HFFc6 (cell line): Measurements from ENCODE around the gene CENPL. TPM values are rescaled to one million over a fixed set of nuclear protein-coding genes. Genes with fewer than 3 reads are reported as not detected.
"Not testable (repeated sequence)": the region's sequence is repeated elsewhere in the genome, so short reads cannot be mapped to it uniquely, and the experiment has no call there.

Experiments
- DNase-seq: peaks from one replicate; pipeline ENCODE4 v3.0.0-alpha.2; 2018
- H3K27ac Mint-ChIP-seq: 2 replicates; pipeline ENCODE4 v1.8.0; 2020; ENCODE audit warnings: mild to moderate bottlenecking, mixed read lengths
- H3K27me3 Mint-ChIP-seq: 2 replicates; pipeline ENCODE4 v1.8.0; 2021; ENCODE audit warnings: mild to moderate bottlenecking, moderate library complexity, mixed read lengths; ENCODE audit not compliant: insufficient read depth
- H3K36me3 Mint-ChIP-seq: 2 replicates; pipeline ENCODE4 v1.8.0; 2021; ENCODE audit warnings: low read depth, mixed read lengths
- H3K4me1 Mint-ChIP-seq: 2 replicates; pipeline ENCODE4 v1.8.0; 2020; ENCODE audit warnings: low read depth, mixed read lengths
- H3K4me3 Mint-ChIP-seq: 2 replicates; pipeline ENCODE4 v1.8.0; 2020; ENCODE audit warnings: mild to moderate bottlenecking, moderate library complexity, mixed read lengths
- H3K9me3 Mint-ChIP-seq: 2 replicates; pipeline ENCODE4 v1.8.0; 2020; ENCODE audit warnings: mild to moderate bottlenecking, mixed read lengths
- CTCF ChIP-seq: fragments of 200-600 bp; sonication (generic); IDR thresholded peaks from 2 replicates; pipeline ENCODE4 v1.5.0; 2021; ENCODE audit warnings: antibody characterized with exemption, mild to moderate bottlenecking
- total RNA-seq, 6 experiments: library from RNA; stranded (reverse); fragmentation: NEBNext Ultra II Directional; extraction: Animal tissue kit (Norgen Biotek cat#: 25700); gene quantifications; 2 replicates in 1 of 6; 3 replicates in 5 of 6; pipeline ENCODE4 v1.2.3, GENCODE V29; 2021

CENPL gene
- total RNA-seq, 6 experiments from 2014 or later: 13.3 to 18.9 (median 15.9) TPM

- Mint-ChIP-seq H3K4me1 (no peaks in the 10 kb centered on the region), H3K36me3 (peaks cover 41% of the 10 kb centered on the region), H3K9me3 (no peaks in the 10 kb centered on the region), H3K27ac (no peak overlapping the region), H3K27me3 (peaks cover 2% of the 10 kb centered on the region), H3K4me3 (no peak overlapping the region)
- no peak for TF ChIP-seq CTCF
- DNase-seq: no peak
Observed at GRCh38 chr1:173779936-173780335, 44.7 kb downstream of the CENPL start.

GRCh38 chr1:173775578-173776226 is 49.0 kb downstream of the CENPL start:
- Mint-ChIP-seq H3K36me3 (peaks cover 45% of the 10 kb centered on the region), H3K27me3 (peaks cover 2% of the 10 kb centered on the region)

GRCh38 chr1:173771560-173771959 is 53.1 kb downstream of the CENPL start:
- no peak overlapping the region for H3K4me3 Mint-ChIP-seq
- no peak for TF ChIP-seq CTCF
- no peak for DNase-seq
- no peak overlapping the region for H3K27ac Mint-ChIP-seq
- peaks cover 32% of the 10 kb centered on the region for H3K36me3 Mint-ChIP-seq
- no peaks in the 10 kb centered on the region for H3K9me3 Mint-ChIP-seq
- peaks cover 10% of the 10 kb centered on the region; the same call in 1 of the 2 replicates for H3K4me1 Mint-ChIP-seq
- no peaks in the 10 kb centered on the region for H3K27me3 Mint-ChIP-seq

More at GRCh38 chr1:173775578-173776226, 49.0 kb downstream of the CENPL start:
- Mint-ChIP-seq H3K9me3 (no peaks in the 10 kb centered on the region), H3K27ac (no peak overlapping the region), H3K4me3 (no peak overlapping the region), H3K4me1 (no peaks in the 10 kb centered on the region)
- no peak for TF ChIP-seq CTCF
- DNase-seq: no peak

GRCh38 chr1:173770330-173770729 is 54.4 kb downstream of the CENPL start:
- H3K4me1 Mint-ChIP-seq, H3K9me3 Mint-ChIP-seq, DNase-seq, H3K27me3 Mint-ChIP-seq, H3K4me3 Mint-ChIP-seq, H3K27ac Mint-ChIP-seq: not testable (repeated sequence)
- peaks cover 20% of the 10 kb centered on the region for H3K36me3 Mint-ChIP-seq

GRCh38 chr1:173768827-173769226 is 55.9 kb downstream of the CENPL start:
- H3K4me1 Mint-ChIP-seq: peaks cover 10% of the 10 kb centered on the region; the same call in 1 of the 2 replicates
- H3K27ac Mint-ChIP-seq: no peak overlapping the region
- H3K9me3 Mint-ChIP-seq: peaks cover 10% of the 10 kb centered on the region
- no peak for DNase-seq
- TF ChIP-seq CTCF: no peak
- no peaks in the 10 kb centered on the region for H3K27me3 Mint-ChIP-seq
- H3K4me3 Mint-ChIP-seq: no peak overlapping the region
- H3K36me3 Mint-ChIP-seq: peaks cover 19% of the 10 kb centered on the region

GRCh38 chr1:173768206-173768605 is 56.5 kb downstream of the CENPL start:
- TF ChIP-seq CTCF: no peak
- DNase-seq: no peak
- Mint-ChIP-seq H3K27me3 (no peaks in the 10 kb centered on the region), H3K36me3 (peaks cover 25% of the 10 kb centered on the region), H3K9me3 (peaks cover 16% of the 10 kb centered on the region), H3K27ac (no peak overlapping the region), H3K4me1 (peaks cover 10% of the 10 kb centered on the region; the same call in 1 of the 2 replicates), H3K4me3 (no peak overlapping the region)

- H3K27me3 Mint-ChIP-seq, DNase-seq, H3K4me1 Mint-ChIP-seq, H3K4me3 Mint-ChIP-seq, H3K27ac Mint-ChIP-seq: not testable (repeated sequence)
- Mint-ChIP-seq H3K36me3 (peaks cover 57% of the 10 kb centered on the region), H3K9me3 (peaks cover 33% of the 10 kb centered on the region)
Observed at GRCh38 chr1:173764331-173764730, 60.4 kb downstream of the CENPL start.
